ENCODE results near the gene PRELID1.
"Not testable (repeated sequence)": the region's sequence is repeated elsewhere in the genome, so short reads cannot be mapped to it uniquely, and the experiment has no call there.

Gene PRELID1

DNA sequence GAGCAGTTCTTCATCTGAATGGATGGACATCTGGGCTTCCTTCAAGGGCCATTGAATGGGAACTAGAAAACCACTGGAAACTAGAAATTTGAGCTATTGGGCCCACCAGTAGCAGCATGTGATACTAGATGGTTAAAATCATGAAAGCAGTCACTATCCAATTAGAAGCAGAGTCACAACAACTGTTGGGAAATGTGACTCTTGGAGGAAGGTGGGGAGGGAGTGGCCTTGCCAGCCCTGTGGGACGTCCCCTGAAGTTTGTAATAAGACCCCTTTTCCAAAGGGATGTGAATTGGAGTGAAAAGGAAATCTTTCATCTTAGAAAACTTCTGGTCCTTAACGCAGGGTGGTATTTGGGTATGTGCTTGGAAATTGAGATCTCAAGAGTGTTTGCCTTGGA lies 5.7 kb upstream of the PRELID1 start:
- Histone ChIP-seq H3K79me2 (ENCODE audit: control insufficient read depth, insufficient read depth, low read length, unreplicated experiment) (peaks cover 16% of the 10 kb centered on the region), H3K36me3 (ENCODE audit: insufficient read depth, low read length) (peaks cover 4% of the 10 kb centered on the region; the same call in 1 of the 2 replicates), H3K27me3 (ENCODE audit: insufficient read depth, low read length) (no peaks in the 10 kb centered on the region), H2AFZ (ENCODE audit: low read length, unreplicated experiment) (no peak overlapping the region), H3K4me1 (ENCODE audit: control insufficient read depth, insufficient read depth, low read length, unreplicated experiment) (peaks cover 30% of the 10 kb centered on the region), H3K27ac (ENCODE audit: low read depth, low read length) (no peak overlapping the region), H3K4me3 (ENCODE audit: low read depth, low read length) (no peak overlapping the region)

DNA sequence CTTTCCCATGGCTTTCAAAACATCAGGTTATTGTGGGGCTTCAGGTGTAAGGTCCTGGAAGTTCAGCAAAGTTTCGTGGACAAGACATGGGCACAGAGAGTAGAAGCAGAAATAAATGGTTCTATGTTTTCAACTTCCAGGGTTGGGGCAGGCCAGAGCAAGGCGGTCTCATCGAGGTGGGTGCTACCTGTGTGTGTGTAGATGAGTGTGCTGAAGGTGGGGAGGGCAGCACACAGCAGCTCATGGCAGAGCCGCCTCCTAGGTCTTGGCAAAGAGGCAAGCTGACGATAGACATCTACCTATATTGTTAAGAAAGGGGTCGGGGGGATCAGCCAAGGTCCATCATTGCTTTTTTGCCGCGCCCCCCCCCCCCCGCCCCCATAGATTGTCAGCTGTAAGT lies 3.9 kb upstream of the PRELID1 start:
- Histone ChIP-seq H2AFZ (ENCODE audit: low read length, unreplicated experiment) (no peak overlapping the region), H3K4me3 (ENCODE audit: low read depth, low read length) (no peak overlapping the region), H3K36me3 (ENCODE audit: insufficient read depth, low read length) (peaks cover 4% of the 10 kb centered on the region; the same call in 1 of the 2 replicates), H3K79me2 (ENCODE audit: control insufficient read depth, insufficient read depth, low read length, unreplicated experiment) (peaks cover 33% of the 10 kb centered on the region), H3K27me3 (ENCODE audit: insufficient read depth, low read length) (no peaks in the 10 kb centered on the region), H3K27ac (ENCODE audit: low read depth, low read length) (peak overlapping the region; percentile 75; the same call in 1 of the 2 replicates), H3K4me1 (ENCODE audit: control insufficient read depth, insufficient read depth, low read length, unreplicated experiment) (peaks cover 32% of the 10 kb centered on the region)

DNA sequence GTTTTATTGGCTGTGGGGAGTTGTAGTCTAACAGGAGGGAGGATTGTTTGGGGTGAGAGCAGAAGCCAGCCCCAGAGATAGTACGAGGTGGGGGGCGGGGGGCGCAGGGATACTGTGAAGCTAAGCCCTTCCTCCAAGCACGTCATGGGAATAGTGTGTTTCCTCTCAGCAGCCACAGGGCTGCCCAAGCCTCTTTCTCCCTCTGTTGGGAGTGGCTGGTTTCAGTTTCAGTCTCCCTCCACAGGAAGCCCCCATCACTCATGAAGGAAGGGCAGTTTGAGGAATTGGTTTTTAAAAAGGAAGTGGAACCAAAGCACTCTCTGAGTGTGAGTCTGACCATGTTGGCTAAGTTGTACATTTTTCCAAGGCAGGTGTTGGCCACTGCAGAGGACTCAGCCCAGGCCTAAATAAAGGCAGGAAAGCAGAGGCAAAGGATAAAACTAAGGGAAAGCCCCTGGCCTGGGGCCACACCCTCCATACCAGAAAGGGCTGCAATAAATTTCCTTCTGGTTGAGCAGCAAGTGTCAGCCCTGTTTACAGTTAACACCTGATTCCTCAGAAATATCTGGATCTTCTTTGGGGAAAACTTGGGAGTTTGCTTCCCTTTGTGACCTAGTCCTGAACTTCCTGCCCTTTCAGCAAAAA lies 3.2 kb upstream of the PRELID1 start:
- Histone ChIP-seq H3K4me3 (ENCODE audit: low read depth, low read length) (peak overlapping the region; percentile 25; the same call in 1 of the 2 replicates), H2AFZ (ENCODE audit: low read length, unreplicated experiment) (no peak overlapping the region), H3K36me3 (ENCODE audit: insufficient read depth, low read length) (no peaks in the 10 kb centered on the region; the same call in 1 of the 2 replicates), H3K27me3 (ENCODE audit: insufficient read depth, low read length) (no peaks in the 10 kb centered on the region), H3K4me1 (ENCODE audit: control insufficient read depth, insufficient read depth, low read length, unreplicated experiment) (peaks cover 38% of the 10 kb centered on the region), H3K27ac (ENCODE audit: low read depth, low read length) (peak overlapping the region; percentile 75), H3K79me2 (ENCODE audit: control insufficient read depth, insufficient read depth, low read length, unreplicated experiment) (peaks cover 39% of the 10 kb centered on the region)

DNA sequence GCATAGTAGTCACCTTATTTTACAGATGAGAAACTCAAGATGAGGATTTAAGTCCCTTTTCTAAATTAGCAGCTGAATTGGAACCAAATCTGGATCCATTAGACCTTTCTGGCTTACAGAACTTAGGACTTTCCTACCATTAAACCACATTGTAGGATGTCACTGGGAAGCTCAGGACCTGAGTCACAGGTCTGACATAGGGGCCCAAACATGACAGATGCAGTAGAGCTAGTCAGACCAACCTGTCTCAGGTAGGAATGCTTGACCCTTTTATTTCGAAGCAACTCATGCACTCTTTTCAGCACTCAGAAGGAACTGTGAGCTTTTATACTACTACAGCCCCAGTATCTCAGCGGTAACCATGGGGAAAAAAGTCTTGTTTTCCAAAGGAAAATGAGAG lies 2.6 kb upstream of the PRELID1 start:
- peaks cover 44% of the 10 kb centered on the region for H3K4me1 ChIP-seq (ENCODE audit: control insufficient read depth, insufficient read depth, low read length, unreplicated experiment)
- no peak overlapping the region for H2AFZ ChIP-seq (ENCODE audit: low read length, unreplicated experiment)
- no peaks in the 10 kb centered on the region; the same call in 1 of the 2 replicates for H3K36me3 ChIP-seq (ENCODE audit: insufficient read depth, low read length)
- peaks cover 45% of the 10 kb centered on the region for H3K79me2 ChIP-seq (ENCODE audit: control insufficient read depth, insufficient read depth, low read length, unreplicated experiment)
- H3K4me3 ChIP-seq (ENCODE audit: low read depth, low read length) = 0 out of 2 replicates have a peak overlapping the region, but pooled peaks have one; percentile 25
- H3K27ac ChIP-seq (ENCODE audit: low read depth, low read length) = peak overlapping the region; percentile 75
- no peaks in the 10 kb centered on the region for H3K27me3 ChIP-seq (ENCODE audit: insufficient read depth, low read length)

DNA sequence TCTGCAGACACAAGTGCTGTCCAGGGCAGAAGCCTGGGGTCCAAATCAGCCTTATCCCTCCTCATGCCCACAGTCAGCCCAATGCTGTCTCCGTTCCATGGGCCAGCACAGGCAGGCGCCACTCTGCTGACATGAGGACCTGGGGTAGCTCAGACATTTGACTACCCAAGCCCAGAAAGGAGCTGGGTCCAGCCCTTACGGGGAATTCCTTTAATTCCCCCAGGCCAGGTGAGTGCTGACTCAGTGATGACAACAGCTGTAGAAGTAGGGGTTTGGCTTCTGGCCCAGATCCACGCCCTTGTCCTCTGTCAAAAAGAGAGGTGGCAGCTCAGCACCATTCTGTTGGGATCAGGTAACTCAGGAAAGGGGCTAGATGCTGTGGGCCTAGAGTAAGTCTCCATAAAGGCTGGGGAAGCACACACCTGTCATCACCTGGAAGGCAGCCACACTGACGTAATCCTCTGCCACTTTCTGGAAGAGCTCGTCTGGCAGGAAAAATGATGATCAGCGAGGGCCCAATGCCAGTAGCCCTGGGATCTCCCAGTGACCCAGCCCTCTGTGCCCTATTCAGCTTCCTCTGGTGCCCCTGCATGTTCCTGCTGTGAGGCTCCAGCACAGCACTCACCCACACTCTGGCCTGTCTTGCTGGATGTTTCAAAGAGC lies 2.0 kb upstream of the PRELID1 start:
- Histone ChIP-seq H3K4me3 (ENCODE audit: low read depth, low read length) (peak overlapping the region; percentile 100), H3K36me3 (ENCODE audit: insufficient read depth, low read length) (no peaks in the 10 kb centered on the region), H3K27ac (ENCODE audit: low read depth, low read length) (peak overlapping the region; percentile 75; the same call in 1 of the 2 replicates), H3K4me1 (ENCODE audit: control insufficient read depth, insufficient read depth, low read length, unreplicated experiment) (peaks cover 47% of the 10 kb centered on the region), H3K27me3 (ENCODE audit: insufficient read depth, low read length) (no peaks in the 10 kb centered on the region), H3K79me2 (ENCODE audit: control insufficient read depth, insufficient read depth, low read length, unreplicated experiment) (peaks cover 47% of the 10 kb centered on the region), H2AFZ (ENCODE audit: low read length, unreplicated experiment) (no peak overlapping the region)

DNA sequence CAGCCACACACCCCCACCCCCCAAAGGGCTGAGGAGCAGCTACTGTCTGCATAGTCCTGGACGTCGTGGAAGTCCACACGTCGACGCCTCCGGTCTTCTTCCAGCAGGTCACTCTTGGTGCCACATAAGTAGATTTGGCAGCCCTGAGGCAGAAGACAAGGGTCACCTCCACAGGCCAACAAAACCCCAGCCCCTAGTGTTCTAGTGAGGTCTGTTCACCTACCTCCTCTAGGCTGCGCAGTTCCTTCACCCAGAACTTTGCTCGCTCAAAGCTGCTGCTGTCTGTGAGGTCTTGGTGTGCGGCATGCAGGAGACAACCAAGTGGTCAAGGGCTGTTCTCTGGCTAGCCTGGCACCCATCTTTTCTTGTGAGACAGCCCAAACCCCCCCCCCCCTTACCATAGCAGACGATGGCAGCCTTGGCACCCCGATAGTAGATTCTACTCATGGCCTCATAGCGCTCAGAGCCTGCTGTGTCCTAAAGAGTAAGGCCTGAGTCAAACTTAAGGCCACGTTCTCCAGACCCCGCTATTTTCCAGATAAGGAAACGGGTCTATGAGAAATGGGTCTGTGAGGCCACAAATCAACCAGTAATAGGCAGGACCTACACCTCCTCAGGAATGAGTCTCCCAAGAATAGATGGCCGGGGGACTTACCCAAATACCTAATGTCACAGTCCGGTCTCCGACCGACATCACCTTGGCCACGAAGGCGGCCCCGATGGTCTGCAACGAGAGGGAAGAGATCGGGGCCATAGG lies 1.1 kb upstream of the PRELID1 start:
- no peaks in the 10 kb centered on the region for H3K36me3 ChIP-seq (ENCODE audit: insufficient read depth, low read length)
- H3K4me1 ChIP-seq (ENCODE audit: control insufficient read depth, insufficient read depth, low read length, unreplicated experiment) = peaks cover 55% of the 10 kb centered on the region
- H2AFZ ChIP-seq (ENCODE audit: low read length, unreplicated experiment) = no peak overlapping the region
- no peak overlapping the region; the same call in 1 of the 2 replicates for H3K27ac ChIP-seq (ENCODE audit: low read depth, low read length)
- H3K27me3 ChIP-seq (ENCODE audit: insufficient read depth, low read length) = no peaks in the 10 kb centered on the region
- peak overlapping the region; percentile 100 for H3K4me3 ChIP-seq (ENCODE audit: low read depth, low read length)
- H3K79me2 ChIP-seq (ENCODE audit: control insufficient read depth, insufficient read depth, low read length, unreplicated experiment) = peaks cover 47% of the 10 kb centered on the region

DNA sequence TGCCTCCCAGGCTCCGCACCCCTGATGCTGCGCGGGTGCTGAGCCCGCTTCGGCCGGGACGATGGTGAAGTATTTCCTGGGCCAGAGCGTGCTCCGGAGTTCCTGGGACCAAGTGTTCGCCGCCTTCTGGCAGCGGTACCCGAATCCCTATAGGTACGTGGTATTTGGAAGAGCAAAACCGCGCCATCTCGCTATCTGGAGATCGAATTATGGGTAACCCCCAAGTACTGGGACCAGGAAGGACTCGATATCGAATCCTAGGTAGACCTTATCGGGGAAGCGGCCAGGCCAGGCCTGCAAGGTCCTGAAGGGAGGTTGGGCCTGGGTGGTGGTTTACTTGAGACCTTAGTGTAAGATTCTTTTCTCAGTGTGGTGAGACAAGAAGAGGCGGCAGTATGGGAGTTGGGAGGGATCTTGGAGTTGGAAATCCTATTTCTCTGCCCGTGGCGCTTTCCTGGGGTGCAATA lies 359 bp downstream of the PRELID1 start:
- H3K27me3 ChIP-seq (ENCODE audit: insufficient read depth, low read length) = no peaks in the 10 kb centered on the region
- no peaks in the 10 kb centered on the region for H3K36me3 ChIP-seq (ENCODE audit: insufficient read depth, low read length)
- peak overlapping the region; percentile 29 for H2AFZ ChIP-seq (ENCODE audit: low read length, unreplicated experiment)
- H3K4me1 ChIP-seq (ENCODE audit: control insufficient read depth, insufficient read depth, low read length, unreplicated experiment) = peaks cover 55% of the 10 kb centered on the region
- H3K79me2 ChIP-seq (ENCODE audit: control insufficient read depth, insufficient read depth, low read length, unreplicated experiment) = peaks cover 47% of the 10 kb centered on the region
- H3K27ac ChIP-seq (ENCODE audit: low read depth, low read length) = peak overlapping the region; percentile 58
- peak overlapping the region; percentile 100 for H3K4me3 ChIP-seq (ENCODE audit: low read depth, low read length)

DNA sequence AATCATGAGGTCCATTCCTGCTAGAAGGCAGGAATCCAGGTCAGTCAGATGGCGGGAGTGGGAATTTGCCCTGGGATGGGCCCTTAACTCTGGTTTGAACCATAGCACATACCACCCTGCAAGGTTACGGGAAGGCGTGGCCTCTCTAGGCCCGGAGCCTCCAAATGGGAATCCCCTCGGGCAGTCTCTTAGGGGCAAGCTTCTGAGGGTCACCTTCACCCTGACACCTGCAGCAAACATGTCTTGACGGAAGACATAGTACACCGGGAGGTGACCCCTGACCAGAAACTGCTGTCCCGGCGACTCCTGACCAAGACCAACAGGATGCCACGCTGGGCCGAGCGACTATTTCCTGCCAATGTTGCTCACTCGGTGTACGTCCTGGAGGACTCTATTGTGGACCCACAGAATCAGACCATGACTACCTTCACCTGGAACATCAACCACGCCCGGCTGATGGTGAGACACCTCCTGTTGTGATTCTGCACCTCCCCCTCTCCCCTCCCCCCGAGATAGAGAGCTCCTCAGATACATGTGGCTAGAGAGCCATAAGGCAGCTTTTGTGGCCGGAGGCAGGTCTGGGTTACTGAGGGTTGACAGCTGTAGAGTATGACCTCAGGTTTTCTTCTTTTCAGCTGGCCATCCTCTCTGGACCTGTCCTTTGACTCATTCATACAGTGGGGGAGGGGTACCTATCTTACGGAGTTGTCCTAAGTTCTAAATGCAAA lies 957 bp downstream of the PRELID1 start:
- H3K4me3 ChIP-seq (ENCODE audit: low read depth, low read length) = peak overlapping the region; percentile 100
- H3K79me2 ChIP-seq (ENCODE audit: control insufficient read depth, insufficient read depth, low read length, unreplicated experiment) = peaks cover 47% of the 10 kb centered on the region
- H3K4me1 ChIP-seq (ENCODE audit: control insufficient read depth, insufficient read depth, low read length, unreplicated experiment) = peaks cover 52% of the 10 kb centered on the region
- H2AFZ ChIP-seq (ENCODE audit: low read length, unreplicated experiment) = peak overlapping the region; percentile 29
- H3K27me3 ChIP-seq (ENCODE audit: insufficient read depth, low read length) = no peaks in the 10 kb centered on the region
- H3K36me3 ChIP-seq (ENCODE audit: insufficient read depth, low read length) = no peaks in the 10 kb centered on the region
- H3K27ac ChIP-seq (ENCODE audit: low read depth, low read length) = peak overlapping the region; percentile 58

DNA sequence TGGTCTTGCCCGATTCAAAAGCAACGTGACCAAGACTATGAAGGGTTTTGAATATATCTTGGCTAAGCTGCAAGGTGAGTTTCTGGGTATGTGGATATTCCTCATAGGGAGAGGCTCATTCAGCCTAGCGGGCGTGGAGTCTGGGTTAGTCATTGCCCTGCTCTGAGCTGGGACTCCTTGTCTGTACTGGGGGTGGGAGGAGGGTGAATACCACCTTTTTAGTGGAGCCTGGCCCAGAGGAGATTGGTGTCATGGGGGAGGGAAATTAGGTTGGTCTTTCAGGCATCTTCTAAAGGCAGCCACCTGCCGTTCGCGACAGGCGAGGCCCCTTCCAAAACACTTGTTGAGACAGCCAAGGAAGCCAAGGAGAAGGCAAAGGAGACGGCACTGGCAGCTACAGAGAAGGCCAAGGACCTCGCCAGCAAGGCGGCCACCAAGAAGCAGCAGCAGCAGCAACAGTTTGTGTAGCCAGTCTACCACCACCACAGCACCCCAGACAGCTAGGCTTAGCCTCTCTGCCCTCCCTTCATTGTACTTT lies 2.6 kb downstream of the PRELID1 start:
- peaks cover 61% of the 10 kb centered on the region for H3K79me2 ChIP-seq (ENCODE audit: control insufficient read depth, insufficient read depth, low read length, unreplicated experiment)
- H3K4me3 ChIP-seq (ENCODE audit: low read depth, low read length); H3K36me3 ChIP-seq (ENCODE audit: insufficient read depth, low read length): not testable (repeated sequence)

More for the DNA sequence above, 2.6 kb downstream of the PRELID1 start:
- Histone ChIP-seq H3K4me1 (ENCODE audit: control insufficient read depth, insufficient read depth, low read length, unreplicated experiment) (peaks cover 43% of the 10 kb centered on the region), H3K27ac (ENCODE audit: low read depth, low read length) (peak overlapping the region; percentile 56; the same call in 1 of the 2 replicates)
- not testable (repeated sequence) for H3K27me3 ChIP-seq (ENCODE audit: insufficient read depth, low read length); H2AFZ ChIP-seq (ENCODE audit: low read length, unreplicated experiment)
